HCT116 (cell line): Measurements from ENCODE around the gene CERS6.

ENCODE experiments used
- ATF3 ChIP-seq: IDR thresholded peaks from 2 replicates; pipeline ENCODE4 v1.6.1; 2012
- CTCF ChIP-seq, 3 experiments: fragments of 200-600 bp in 1 of 3; sonication (generic) in 1 of 3; IDR thresholded peaks in 2 of 3; conservative IDR thresholded peaks in 1 of 3; 2 replicates each; pipeline ENCODE4 v1.5.1; 2012 to 2017; ENCODE audit warnings: low read depth in 2 of 3, low read length in 2 of 3, antibody characterized with exemption in 1 of 3, borderline replicate concordance in 1 of 3, control low read depth in 1 of 3, mild to moderate bottlenecking in 1 of 3, mixed read lengths in 1 of 3, mixed run types in 1 of 3, moderate library complexity in 1 of 3; ENCODE audit not compliant: insufficient read depth in 1 of 3
- POLR2A ChIP-seq: IDR thresholded peaks from 2 replicates; pipeline ENCODE4 v1.7.0; 2011; ENCODE audit warnings: borderline replicate concordance; ENCODE audit not compliant: insufficient read depth, insufficient read length; ENCODE audit errors: extremely low read depth
- SRF ChIP-seq: IDR thresholded peaks from 2 replicates; pipeline ENCODE4 v1.6.1; 2012; ENCODE audit warnings: low read depth

DNA sequence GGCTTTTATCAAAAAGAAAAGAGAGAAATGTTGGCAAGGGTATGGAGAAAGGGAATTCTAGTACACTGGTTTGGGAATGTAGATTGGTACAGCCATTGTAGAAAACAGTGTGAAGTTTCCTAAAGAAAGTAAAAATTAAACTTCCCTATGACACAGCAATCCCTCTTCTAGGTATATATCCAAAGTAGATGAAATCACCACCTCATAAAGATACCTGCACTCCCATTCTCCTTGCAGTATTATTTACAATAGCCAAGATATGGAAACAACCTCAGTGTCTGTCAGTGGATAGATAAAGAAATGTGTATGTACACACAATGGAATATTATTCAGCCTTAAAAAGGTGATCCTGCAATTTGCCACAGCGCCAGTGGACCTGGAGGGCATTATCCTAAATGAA lies 199.1 kb downstream of the CERS6 start:
- TF ChIP-seq CTCF (IDR thresholded peaks at IDR 0.05 in 2 of 3, conservative IDR thresholded peaks at IDR 0.05 in 1 of 3; ENCODE audit: borderline replicate concordance in 1 of 3, insufficient read depth in 1 of 3, low read depth in 2 of 3, low read length in 2 of 3), result no peak
- TF ChIP-seq POLR2A, result no peak
- TF ChIP-seq SRF, result no peak
- no peak for TF ChIP-seq ATF3
